Esophagus muscularis mucosa (tissue), 4 donors: Measurements from ENCODE around the gene FBLIM1.

Experiments
- CTCF ChIP-seq, 3 experiments: fragments of 200-600 bp in 2 of 3; fragments of 450-650 bp in 1 of 3; sonication (generic) in 2 of 3; IDR thresholded peaks; one replicate each; pipeline ENCODE4 v1.5.1; 2017 to 2019; ENCODE audit warnings: antibody characterized with exemption in 3 of 3, mild to moderate bottlenecking in 2 of 3, moderate library complexity in 1 of 3
- EP300 ChIP-seq: sonication (generic); formaldehyde crosslinking; IDR thresholded peaks from one replicate; pipeline ENCODE4 v1.6.1; 2017; ENCODE audit warnings: antibody characterized with exemption
- POLR2A ChIP-seq: fragments of 450-650 bp; IDR thresholded peaks from one replicate; pipeline ENCODE4 v1.6.1; 2017; ENCODE audit warnings: antibody characterized with exemption, moderate library complexity, mild to moderate bottlenecking, low read depth
- POLR2AphosphoS5 ChIP-seq, 2 donors: sonication (generic); formaldehyde crosslinking; IDR thresholded peaks; one replicate each; pipeline ENCODE4 v1.6.1; 2017; ENCODE audit warnings: antibody characterized with exemption in 2 of 2

DNA sequence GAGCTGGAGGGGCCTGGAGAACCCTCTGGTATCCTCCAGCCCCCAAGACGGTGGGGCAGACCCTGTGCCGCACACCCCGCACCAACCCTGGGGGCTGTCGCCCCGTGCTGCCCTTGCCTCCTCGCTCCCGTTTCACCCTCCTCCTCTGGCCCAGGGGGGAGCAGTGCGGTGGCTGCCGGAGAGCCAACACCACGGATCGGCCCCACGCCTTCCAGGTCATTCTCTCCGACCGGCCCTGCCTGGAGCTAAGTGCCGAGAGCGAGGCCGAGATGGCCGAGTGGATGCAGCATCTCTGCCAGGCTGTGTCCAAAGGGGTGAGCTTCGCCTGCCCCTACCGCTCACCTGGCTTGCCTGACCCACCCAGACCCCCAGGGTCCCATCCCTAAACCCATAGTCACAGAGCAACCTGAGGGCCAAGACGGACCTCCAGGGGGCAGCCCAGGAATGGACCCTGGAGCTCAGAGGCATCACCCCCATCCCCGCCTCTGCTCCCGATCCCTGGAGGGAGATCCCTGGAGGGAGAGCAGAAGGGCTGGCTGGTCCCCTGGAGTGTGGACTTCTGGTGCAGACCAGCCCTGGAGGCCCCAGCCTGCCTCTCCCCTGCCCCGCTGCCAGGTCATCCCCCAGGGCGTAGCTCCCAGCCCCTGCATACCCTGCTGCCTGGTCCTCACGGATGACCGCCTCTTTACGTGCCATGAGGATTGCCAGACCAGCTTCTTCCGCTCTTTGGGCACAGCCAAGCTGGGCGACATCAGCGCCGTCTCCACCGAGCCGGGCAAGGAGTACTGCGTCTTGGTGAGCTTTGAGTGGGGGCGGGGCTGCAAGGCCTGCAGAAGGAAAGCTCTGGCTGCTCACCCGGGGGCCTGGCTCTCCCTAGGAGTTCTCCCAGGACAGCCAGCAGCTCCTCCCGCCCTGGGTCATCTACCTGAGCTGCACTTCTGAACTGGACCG is 26.6 kb upstream of the FBLIM1 start:
- TF ChIP-seq CTCF (IDR thresholded peaks at IDR 0.05) (no peak), POLR2A (no peak), POLR2AphosphoS5 (IDR thresholded peaks at IDR 0.05) (no peak), EP300 (no peak)
